ENCODE results near the gene APOE. TPM values are rescaled to one million over a fixed set of nuclear protein-coding genes. Genes with fewer than 3 reads are reported as not detected.

Gene APOE
- total RNA-seq, 1 donor, result 1.6 TPM

DNA sequence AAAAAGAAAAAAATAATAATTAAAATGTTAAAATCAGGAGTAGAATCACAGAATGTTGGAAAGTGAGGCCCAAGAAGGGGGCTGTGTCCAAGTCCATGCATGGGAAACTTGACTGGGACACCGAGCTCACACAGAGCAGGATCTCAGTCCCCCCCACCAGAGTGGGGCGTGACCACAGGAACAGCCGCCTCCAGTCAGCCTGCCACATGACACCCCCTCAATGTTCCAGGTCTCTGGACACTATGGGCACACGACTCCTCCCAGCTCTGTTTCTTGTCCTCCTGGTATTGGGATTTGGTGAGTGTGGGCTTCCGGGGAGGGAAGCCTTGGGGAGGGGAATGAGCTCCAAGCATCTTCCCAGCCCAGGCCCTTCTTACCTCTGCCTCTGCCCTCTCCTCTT is 42.6 kb downstream of the APOE start:
- H3K4me3 ChIP-seq (ENCODE audit: low read depth, low read length), result no peak overlapping the region
- TF ChIP-seq, protein P1, sequence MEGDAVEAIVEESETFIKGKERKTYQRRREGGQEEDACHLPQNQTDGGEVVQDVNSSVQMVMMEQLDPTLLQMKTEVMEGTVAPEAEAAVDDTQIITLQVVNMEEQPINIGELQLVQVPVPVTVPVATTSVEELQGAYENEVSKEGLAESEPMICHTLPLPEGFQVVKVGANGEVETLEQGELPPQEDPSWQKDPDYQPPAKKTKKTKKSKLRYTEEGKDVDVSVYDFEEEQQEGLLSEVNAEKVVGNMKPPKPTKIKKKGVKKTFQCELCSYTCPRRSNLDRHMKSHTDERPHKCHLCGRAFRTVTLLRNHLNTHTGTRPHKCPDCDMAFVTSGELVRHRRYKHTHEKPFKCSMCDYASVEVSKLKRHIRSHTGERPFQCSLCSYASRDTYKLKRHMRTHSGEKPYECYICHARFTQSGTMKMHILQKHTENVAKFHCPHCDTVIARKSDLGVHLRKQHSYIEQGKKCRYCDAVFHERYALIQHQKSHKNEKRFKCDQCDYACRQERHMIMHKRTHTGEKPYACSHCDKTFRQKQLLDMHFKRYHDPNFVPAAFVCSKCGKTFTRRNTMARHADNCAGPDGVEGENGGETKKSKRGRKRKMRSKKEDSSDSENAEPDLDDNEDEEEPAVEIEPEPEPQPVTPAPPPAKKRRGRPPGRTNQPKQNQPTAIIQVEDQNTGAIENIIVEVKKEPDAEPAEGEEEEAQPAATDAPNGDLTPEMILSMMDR (IDR thresholded peaks at IDR 0.05; ENCODE audit: insufficient read depth, low read length), result no peak
- no peak for DNase-seq (ENCODE audit: low read depth)

DNA sequence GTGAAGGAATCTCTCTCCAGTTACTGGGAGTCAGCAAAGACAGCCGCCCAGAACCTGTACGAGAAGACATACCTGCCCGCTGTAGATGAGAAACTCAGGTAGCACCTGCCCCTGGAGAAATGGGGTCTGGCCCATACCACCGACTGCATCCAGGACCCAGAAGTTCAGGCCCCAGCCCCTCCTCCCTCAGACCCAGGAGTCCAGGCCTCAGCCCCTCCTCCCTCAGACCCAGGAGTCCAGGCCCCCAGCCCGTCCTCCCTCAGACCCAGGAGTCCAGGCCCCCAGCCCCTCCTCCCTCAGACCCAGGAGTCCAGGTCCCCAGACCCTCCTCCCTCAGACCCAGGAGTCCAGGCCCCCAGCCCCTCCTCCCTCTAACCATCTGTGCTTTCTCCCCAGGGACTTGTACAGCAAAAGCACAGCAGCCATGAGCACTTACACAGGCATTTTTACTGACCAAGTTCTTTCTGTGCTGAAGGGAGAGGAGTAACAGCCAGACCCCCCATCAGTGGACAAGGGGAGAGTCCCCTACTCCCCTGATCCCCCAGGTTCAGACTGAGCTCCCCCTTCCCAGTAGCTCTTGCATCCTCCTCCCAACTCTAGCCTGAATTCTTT is 43.3 kb downstream of the APOE start:
- H3K4me3 ChIP-seq (ENCODE audit: low read depth, low read length), result no peak overlapping the region
- TF ChIP-seq, protein P1 (IDR thresholded peaks at IDR 0.05; ENCODE audit: insufficient read depth, low read length), result no peak
- no peak for DNase-seq (ENCODE audit: low read depth)

DNA sequence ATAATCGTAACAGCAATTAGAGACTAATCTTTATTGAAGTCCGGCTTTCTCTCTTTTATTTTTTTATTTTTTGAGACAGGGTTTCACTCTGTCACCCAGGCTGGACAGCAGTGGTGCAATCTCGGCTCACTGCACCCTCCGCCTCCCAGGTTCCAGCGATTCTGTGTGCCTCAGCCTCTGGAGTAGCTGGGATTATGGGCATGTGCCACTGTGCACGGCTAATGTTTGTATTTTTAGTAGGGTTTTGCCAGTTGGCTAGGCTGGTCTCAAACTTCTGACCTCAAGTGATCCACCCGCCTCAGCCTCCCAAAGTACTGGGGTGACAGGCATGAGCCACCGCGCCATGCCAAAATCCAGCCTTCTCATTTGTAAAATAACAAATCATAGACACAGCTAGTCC is 44.0 kb downstream of the APOE start:
- DNase-seq (ENCODE audit: low read depth), result no peak
- no peak overlapping the region for H3K4me3 ChIP-seq (ENCODE audit: low read depth, low read length)
- TF ChIP-seq, protein P1 (IDR thresholded peaks at IDR 0.05; ENCODE audit: insufficient read depth, low read length), result no peak

DNA sequence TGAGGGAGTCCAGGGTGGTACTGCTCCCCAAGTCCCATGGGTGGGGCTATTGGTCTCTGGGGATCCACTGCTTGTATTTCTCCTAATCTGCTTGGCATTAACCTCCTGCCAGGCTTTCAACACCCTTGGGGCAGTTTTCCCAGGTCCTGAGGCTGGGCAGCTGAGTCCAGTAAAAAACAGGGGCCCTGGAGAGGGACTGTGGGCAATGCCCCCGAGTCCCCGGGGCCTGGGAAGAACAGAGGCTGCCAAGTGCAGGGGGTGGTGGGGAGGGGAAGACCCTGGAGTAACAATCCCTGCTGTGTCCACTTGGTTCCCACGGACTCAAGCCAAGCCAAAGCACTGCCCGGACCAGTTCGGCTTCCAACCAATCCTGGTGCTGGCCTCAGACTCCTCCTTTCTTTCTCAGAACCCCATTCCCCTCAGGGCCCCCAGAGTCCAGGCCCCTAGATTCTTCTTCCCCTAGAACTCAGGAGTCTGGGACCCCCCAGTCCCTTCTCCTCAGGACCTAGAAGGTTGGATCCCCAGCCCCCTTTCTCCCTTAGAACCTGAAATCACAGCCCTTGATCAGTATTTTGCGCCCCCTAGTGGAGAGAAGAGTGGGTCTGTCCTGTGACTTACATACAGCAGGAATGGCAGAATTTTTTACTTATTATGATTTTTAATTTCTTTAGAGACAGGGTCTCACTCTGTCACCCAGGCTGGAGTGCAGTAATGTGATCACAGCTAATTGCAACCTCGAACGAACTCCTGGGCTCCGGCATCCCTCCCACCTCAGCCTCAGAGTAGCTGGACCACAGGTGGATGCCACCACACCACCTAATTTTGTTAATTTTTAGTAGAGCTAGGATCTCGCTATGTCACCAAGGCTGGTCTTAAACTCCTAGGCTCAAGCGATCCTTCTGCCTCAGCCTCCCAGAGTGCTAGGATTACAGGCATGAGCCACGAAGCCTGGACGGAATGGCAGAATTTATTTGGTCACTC is 45.9 kb downstream of the APOE start:
- DNase-seq (ENCODE audit: low read depth), result peak; percentile 88
- TF ChIP-seq, protein P1 (IDR thresholded peaks at IDR 0.05; ENCODE audit: insufficient read depth, low read length), result peak; percentile 87
- no peak overlapping the region for H3K4me3 ChIP-seq (ENCODE audit: low read depth, low read length)

DNA sequence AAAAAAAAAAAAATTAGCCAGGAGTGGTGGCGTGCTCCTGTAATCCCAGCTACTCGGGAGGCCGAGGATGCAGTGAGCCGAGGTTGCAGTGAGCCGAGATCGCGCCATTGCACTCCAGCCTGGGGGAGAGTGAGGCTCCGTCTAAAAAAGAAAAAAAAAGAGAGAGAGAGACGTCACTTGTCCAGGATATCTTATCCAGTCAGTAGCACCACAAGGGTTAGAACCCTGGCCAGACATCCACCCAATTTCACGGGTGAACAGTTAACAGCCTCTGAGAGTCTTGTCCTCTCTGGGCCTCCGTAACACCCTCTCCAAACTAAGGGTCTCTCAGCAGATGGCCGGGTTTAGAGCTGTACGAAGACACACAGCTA is 48.7 kb downstream of the APOE start:
- H3K4me3 ChIP-seq (ENCODE audit: low read depth, low read length), result peak overlapping the region; percentile 99
- TF ChIP-seq, protein P1 (IDR thresholded peaks at IDR 0.05; ENCODE audit: insufficient read depth, low read length), result no peak
- no peak for DNase-seq (ENCODE audit: low read depth)

DNA sequence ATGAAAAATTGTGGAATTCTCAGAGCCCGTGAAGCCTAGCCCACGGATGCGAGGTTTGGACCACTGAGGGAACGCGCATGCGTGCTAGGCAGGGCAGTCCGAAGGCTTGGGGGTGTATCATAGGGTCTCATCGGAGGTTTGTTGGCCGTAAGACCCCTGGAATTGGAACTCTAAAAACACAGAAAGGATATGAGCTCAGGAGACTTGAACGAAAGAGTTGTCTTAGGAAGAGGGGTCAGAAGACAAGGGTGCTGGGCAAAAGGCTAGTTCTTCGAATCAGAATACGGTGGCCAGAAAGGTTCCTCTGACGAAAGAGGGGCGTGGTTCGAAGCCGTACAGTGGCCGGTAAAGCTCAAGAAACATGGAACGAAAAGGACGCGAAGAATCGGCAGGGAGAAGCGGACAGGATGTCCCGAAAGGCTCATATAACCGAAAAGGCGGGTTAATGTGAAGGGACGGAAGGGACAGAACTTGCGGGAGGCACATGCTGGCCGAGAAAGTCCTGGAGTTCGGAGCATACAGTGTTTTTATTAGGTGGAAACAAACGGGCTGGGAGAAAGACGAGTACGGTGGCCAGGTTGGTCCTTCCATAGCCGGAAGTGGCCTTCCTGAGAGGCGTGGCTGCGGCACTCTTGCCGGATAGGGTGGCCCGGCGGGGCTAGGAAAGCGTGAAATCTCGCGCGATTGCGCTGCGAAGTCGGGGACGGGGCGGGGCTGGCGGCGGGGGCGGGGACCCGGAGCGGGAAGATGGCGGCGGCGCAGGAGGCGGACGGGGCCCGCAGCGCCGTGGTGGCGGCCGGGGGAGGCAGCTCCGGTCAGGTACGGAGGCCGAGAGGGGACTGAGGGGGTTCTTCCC is 49.3 kb downstream of the APOE start, which contains the start of gene CLPTM1:
Gene CLPTM1, plus strand, starts transcription at position 732 of the 856 bp plus-strand sequence. Its CDS starts 16 bp downstream, at position 748.
- H3K4me3 ChIP-seq (ENCODE audit: low read depth, low read length), result peak within 1 kb of the TSS; percentile 99
- DNase-seq (ENCODE audit: low read depth), result peak; percentile 98
- TF ChIP-seq, protein P1 (IDR thresholded peaks at IDR 0.05; ENCODE audit: insufficient read depth, low read length), result no peak
